CD4-positive, alpha-beta T cell treated with Interleukin-6 for 4 hours (primary cell): Measurements from ENCODE around the gene YES1.
"Not testable (repeated sequence)": the region's sequence is repeated elsewhere in the genome, so short reads cannot be mapped to it uniquely, and the experiment has no call there.

Experiments
- DNase-seq: peaks from one replicate; pipeline ENCODE4 v3.0.0-alpha.2; 2020; ENCODE audit warnings: mixed read lengths

Gene YES1

DNA sequence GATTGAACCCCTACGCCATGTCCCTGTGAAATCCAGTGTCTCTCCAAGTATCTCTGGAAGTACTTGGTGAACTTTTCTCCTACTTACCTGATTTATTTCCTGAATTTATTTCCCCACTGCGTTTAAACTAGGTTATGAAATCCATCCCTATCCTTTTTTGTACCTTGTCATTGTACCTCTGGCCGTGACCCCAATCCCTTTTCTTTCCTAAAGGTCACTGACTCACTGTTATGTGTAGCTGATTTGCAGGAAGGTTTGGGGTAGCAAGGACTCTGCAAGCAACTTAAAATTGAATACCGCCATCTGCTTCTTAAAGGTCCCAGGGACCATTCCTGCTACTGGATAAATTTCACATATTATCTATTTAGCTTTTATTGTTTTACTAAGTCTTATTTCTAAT is 95.0 kb downstream of the YES1 start:
- DNase-seq = no peak

DNA sequence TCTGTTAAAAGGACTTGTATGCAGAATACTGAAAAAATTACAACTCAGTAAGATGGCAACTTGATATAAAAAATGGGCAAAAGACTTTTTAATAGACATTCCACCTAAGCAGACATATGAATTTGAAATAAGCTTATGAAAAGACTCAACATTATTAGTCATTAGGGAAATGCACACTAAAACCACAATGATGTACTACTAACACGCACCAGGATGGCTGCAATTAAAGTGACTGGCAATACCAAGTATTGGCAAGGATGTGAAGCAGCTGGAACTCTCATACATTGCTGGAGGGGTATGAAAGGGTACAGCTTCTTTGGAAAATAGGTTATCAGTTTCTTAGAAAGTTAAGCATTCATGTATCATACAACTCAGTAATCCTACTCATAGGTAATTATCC is 96.4 kb downstream of the YES1 start:
- no peak for DNase-seq

DNA sequence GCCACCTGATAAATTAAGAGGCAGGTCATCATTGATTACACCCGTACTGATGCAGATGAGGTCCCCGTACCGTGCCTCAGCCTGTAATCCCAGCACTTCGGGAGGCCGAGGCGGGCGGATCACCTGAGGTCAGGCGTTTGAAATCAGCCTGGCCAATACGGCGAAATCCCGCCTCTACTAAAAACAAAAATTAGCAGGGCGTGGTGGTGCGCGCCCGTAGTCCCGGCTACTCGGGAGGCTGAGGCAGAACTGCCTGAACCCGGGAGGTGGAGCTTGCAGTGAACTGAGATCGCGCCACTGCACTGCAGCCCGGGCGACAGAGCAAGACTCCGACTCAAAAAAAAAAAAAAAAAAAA is 98.9 kb downstream of the YES1 start:
- no peak for DNase-seq

DNA sequence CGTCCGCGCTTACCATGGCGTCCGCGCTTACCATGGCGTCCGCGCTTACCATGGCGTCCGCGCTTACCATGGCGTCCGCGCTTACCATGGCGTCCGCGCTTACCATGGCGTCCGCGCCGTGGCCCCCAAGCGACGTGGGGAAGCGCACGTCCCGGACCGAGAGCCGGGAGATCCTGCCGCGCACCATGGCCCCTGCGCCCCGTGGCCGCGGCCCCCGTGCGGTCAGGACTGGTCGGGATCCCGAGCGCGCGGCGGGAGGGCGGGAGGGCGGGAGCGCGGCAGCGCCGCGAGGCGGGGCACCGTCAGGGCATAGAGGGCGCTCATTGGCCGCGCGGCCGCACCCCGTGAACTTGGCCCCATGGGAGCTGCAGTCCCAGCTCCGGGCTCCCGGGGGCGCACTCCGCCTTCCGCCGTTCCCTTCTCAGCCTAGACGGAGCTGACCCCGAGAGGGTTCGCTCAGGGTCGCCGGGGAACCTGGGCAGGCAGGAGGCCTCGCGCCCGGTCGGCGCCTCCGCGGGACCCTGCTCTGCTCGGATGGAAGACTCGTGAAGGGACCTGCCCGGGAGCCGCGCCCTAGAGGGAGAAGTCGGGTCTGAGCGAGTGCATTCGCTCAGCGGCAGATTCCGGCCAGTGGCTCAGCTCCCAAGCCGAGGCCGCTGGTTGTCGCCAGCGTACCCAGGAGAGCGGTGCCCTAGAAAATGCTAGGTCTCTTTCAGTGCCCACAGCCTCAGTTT is 99.5 kb downstream of the YES1 start, which contains the start of gene ENOSF1:
Gene ENOSF1, minus strand, starts transcription at position 230 of the 734 bp plus-strand sequence. Its CDS starts 43 bp downstream, at position 187.
- peak; percentile 80 for DNase-seq

DNA sequence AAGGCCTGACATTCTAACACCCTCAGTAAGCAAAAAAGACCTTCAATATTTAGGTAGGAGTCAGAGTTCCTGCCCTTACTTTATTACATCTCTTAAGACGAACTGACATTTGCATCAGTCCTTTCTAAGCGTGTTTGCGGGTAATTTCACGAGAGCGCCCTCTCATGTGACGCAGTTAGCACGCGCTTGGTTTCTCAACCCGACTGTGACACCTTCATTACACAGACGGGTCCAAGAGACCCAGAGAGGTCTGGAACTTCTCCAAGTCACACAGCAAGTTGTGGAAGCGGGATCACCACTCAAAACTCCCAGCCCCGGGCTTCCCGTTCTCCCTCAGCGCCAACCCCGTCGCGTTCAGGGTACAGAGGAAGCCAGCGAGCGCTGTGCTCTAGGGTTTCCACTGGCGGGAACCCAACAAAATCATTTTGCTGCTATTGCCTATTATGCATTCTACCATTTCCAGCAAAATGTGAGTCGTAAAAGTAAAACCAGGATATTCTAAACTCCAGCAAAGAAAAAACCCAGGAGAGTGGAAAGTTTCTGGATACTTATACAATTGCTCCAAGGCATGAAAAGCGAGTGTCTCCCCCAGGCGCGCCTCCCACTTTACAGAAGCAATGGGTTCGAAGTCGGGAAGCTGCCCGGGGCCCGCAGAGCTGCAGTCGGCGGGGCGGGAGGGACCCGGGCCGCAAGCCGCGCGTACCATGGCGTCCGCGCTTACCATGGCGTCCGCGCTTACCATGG is 100.2 kb downstream of the YES1 start:
- peak; percentile 75 for DNase-seq

DNA sequence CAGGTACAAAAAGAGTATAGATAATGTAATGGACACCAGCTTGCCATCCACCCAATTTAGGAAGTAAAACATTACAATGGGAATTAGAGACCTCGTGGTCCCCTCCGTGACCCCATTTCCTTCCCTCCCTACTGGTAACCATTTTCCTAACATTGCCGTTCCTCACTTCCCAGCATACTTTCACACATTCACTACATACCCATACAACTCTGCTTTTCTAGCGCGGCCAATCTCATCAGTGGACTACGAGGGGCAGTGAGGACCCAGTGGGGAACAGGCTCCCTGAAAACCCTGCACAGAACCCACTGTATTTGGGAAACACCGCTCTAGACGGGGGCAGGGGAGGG is 100.8 kb downstream of the YES1 start:
- no peak for DNase-seq

DNA sequence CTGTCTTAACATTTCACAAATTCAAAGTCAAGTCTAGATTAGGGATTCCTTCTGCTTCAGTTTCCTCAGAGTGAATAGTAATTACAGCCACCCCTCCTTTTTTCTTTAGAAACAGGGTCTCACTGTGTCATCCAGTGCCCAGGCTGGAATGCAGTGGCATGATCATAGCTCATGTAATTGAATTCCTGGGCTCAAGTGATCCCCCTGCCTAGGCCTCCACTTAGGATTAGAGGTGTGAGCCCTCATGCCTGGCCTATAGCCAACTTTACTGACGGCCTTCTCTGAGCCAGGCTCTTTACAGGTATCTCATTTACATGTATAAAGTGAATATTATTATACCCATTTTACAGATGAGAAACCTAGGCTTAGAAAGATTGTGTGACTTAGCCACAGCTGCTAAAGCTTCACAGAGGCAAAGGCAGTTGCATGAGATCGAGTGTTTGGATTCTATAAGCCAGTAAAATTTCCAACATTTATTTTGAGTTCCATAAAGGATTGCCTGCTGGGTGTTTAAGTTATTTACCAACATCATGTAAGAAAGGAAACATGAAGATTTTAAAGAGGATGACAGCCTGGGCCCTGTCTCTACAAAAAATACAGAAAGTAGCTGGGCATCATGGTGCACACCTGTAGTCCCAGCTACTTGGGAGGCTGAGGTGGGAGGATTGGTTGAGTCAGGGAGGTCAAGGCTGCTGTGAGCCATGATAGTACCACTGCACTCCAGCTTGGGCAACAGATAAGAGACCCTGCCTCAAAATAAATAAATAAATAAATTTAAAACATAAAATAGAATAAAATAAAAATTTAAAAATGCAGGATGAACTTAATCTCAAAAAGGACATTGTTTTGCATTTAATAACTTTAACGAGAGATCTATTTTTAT is 101.4 kb downstream of the YES1 start:
- DNase-seq = no peak

DNA sequence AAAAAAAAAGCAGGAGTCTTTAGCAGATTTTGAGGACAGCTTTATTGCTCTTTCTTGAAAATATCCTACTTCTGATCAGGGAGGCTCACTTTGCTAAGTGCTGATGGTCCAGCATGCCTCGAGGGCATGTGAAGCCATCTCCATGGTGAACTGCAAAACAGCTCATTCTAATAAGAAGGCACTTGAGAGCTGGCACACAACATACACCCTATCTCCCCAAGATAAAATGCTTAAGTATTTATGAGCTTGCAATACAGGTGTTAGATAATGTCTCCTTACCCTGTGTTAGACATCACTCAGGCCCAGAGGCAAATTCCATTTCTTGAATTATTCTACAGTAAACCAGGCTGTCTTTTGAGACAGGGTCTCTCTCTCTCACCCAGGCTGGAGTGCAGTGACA is 102.3 kb downstream of the YES1 start:
- no peak for DNase-seq

DNA sequence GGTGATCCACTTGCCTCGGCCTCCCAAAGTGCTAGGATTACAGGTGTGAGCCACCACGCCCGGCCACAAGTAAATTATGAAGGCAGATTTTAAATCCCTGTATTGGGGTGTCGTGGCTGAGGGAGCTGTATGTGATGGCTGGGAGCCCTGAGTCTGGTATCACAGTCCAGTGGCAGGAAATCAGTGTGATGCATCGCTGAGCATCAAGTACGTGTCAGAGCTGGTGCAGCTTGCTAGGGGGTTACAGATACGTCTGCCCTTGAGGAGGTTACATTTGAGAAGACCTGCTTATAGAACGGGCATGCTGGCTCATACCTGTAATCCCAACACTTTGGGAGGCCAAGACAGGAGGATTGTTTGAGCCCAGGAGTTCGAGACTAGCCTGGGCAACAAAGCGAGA is 103.9 kb downstream of the YES1 start:
- no peak for DNase-seq

DNA sequence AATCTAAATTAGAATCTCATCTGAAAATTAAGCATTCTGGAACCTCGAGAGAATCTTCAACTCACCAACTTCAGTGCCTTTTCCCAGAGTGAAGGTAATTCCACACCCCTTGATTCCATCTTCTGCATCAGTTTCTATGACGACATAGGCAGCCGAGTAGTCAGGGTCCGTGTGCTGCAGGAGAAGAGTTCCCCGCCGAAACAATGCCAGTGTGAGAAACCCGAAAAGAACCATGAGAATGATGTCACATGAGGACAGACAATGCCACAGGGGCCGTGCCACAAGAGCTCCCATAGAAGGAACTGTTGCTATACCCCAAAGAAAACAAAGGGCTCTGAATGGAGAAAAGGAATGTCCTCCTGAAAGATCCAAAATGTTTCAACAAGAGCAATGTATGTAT is 105.6 kb downstream of the YES1 start:
- no peak for DNase-seq

DNA sequence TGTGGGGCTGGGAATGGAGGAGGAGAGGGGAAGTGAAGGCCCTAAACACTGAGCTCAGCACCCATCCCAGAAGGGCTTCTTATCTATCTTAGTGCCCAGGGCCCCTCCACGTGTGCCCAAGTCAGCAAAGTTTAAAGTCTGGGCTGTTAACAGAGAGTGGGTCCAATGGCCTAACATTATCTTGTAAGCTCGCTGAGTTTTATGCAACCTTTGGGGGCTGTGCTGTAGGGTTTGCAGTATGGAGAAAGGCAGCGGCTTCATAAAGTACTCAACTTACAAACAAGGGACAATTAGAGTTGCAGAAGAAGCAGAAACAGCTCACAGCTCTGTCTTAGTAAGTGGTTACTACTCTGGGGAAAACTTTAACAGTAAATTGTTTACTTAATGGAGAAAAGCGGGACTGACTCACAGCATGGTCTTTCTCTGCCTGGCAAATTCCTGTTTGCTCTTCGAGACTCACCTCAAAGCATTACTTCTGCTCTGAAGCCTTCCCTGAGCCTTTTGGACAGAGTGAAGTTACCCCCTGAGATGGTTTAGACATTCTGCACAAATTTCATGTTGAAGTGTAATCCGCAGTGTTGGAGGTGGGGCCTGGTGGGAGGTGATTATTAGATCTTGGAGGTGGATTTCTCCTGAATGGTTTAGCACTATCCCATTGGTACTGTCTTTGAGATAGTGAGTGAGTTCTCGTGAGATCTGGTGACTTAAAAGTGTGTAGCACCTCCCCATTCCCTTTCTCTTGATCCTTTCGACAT is 108.7 kb downstream of the YES1 start:
- no peak for DNase-seq

DNA sequence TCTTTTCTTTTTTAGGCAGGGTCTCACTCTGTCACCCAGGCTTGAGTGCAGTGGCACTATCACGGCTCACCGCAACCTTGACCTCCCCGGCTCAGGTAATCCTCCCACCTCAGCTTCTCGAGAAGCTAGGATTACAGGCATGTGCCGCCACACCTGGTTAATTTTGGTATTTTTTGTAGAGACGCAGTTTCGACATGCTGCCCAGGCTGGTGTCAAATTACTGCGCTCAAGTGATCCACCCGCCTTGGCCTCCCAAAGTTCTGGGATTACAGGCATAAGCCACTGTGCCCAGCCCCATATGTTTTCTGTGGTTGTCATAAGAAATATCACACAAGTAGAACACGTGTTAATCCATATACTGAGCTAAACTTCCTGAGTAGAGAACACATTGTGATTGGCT is 114.2 kb downstream of the YES1 start:
- no peak for DNase-seq

DNA sequence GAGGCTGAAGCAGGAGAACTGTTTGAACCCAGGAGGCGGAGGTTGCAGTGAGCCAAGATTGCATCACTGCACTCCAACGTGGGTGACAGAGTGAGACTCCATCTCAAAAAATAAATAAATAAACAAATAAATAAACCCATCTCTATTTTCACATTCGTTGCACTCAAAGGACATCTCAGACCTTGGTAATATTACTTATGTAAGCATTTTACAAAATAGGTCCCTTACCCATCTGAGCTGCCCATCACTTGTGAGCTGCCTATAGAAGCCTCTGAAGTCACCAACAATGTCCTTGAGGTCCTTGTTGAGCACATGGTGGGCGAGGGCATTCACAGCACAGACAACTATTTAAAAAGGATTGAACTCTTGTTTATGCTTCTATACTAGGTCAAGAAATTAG is 115.0 kb downstream of the YES1 start:
- no peak for DNase-seq

DNA sequence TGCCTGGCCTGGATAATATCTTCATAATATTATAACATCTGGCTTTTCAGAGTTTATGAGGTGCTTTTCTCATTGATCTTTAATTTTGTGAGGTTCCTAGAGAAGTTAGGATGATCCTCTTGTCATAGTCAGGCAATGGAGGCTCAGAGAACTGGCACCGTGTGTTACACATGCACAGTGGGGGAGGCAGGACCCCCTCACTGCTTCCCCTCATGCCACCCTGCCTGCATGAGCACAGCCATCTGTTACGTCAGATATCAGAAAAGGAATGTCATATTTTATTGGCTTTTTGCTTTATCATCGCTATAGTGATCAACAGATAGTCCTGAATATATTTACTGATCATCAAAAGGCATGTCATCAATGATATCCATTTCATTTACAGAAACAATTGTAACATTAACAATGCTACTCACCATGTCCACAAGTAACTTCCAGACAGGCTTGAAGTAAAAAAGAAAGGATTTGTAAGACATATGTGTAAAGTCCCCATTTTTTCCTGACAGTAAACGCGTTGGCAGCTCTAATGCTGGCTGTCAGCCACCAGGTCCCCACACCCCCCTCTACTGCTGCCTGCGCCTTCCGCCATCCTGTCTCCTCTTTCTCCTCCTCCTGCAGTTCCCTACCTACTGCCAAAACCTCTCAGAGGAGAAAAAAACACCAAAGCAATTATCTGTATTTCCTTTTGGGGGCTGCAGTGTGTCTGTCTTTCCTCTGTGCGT is 118.4 kb downstream of the YES1 start:
- no peak for DNase-seq

DNA sequence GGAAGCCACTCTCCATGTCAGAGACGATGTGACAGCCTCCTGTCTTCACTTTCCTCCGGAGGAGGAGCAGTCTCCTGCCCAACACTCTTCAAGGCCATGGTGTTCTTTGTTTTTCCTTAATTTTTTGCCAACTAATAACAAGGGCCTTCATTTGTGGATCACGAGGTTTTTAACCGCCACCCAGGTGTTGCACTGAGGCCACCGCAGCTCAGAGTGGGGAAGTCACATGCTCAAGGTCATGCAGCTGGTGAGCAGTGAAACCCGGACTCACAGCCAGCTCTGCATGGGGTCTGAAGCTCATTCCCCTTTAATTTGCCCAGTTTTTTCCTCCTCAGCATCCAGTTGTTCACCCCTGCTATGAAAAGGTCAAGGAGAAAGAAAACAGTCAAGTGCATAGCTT is 119.2 kb downstream of the YES1 start:
- no peak for DNase-seq

DNA sequence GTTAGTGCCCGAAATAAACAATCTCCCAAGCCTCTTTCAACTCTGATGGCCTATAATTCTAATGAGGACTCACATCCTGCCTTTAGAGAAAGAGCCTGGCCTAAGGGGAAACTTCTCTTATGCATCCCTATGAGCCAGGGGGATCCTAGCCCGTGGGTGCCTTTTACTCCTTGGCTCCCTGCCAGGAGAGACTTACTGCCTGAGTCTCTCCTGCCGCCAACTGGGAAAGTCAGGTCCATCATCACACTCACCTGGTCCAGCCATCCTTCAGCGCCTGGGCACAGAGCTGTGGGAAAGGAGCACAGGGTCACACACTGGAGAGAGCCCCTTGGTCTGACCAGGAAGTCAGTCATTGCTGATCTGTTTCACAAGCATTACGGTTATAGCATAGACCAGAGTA is 123.7 kb downstream of the YES1 start:
- no peak for DNase-seq

DNA sequence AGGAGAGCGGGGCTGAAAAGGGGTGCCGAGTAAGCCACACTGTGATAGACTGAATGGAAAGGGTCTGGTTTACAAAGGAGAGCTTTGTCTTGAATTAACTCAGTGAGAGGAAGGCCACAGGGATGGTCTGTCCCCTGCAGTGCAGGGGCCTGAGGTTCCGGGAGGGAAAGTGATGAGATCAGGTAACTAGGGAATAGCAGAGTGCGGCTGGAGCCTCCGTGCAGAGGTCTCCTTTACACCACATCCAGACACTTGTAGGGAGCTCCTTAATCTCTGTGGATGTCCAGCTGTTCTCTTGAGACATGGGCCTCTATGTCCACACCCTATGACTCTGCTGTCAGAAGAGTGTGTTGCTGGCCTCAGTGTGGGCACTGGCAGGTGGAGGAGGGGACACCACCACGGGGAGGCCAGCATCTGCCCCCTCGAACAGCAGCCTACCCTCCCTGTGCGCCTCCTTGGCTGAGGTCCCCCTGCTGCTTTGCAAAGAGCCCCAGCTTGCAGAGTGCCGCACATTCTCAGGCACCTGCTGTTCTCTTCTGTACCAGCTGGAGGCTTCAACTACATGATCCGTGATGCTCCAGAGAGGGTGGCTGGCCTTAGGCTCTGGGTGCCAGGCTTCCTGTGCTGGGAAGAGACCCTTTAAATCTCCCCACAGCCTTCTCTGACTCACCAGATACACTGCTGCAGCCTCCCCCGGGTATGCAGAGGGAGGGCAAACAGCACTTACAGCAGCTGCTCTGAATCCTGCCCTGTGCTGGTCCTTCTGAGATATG is 125.5 kb downstream of the YES1 start:
- DNase-seq = no peak

DNA sequence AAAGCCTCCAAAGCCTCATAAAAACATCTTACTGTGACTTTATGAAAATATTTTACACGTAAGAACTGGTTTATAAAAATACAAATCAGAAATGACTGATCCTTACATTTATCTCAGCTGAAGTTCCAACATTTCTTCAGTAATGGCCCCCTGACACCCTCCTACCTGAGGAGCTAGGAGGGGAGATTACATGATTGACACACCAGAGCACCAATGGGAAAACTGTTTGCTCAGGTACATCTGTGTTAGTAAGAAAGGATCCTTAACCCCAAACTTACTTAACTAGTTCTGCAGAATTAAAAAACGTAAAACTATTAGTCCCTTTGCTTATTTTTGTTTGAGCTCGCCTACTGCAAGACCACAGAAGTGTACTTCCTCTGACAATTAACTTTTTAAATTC is 126.6 kb downstream of the YES1 start:
- DNase-seq = no peak

DNA sequence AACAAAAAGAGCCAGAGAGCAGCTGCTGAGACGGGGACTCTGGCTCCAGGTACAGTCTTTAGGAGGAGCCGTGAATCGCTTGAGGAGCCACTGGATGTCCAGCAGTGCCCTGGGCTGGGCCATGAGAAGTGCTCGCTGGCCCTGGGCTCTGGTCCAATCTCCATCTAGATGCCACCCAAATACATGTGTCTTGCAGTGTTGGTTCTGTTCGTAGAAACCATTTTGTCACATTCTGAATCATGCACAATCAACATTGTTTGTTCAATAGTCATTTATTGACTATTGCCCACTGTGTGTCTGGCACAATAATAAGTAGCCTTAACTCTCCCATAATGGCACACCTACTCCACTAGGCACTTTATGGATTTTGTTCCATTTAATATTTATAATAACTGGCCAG is 128.5 kb downstream of the YES1 start:
- DNase-seq = no peak

DNA sequence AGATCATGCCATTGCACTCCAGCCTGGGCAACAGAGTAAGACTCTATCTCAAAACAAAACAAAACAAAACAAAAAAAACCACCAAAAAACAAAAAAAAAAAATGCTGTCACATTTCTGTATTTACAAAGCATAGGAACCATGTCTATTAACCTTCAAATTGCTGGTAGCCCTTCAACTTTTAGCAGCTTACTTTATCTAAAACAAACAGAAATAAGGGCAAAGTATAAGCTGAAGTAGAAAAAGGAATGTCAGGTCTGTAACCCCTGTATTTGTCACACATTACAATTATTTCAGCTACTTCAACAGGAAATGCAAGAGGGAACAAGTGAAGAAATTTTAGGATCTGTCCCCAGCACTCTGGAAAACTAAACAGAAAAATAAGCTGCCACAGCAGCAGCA is 129.2 kb downstream of the YES1 start:
- no peak for DNase-seq

DNA sequence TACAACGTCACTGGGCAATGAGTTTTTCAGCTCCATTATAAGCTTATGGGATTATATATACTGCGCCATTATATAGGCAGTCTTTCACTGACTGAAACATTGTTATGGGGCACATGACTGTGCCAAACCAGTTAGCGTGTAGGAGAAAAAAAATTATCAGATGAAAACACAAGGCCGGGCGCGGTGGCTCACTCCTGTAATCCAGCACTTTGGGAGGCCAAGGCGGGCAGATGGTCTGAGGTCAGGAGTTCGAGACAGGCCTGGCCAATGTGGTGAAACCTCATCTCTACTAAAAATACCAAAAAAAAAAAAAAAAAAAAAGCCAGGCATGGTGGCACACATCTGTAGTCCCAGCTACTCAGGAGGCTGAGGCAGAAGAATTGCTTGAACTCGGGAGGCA is 129.6 kb downstream of the YES1 start:
- DNase-seq = not testable (repeated sequence)
